Endothelial cell of umbilical vein (primary cell): ENCODE data around the gene STK24. TPM values are rescaled to one million over a fixed set of nuclear protein-coding genes. Genes with fewer than 3 reads are reported as not detected.

Experiments used
- BruUV-seq: library from RNA; stranded (reverse); fragments of 400-500 nt; replicated peaks from 2 replicates; lab custom pipeline; 2021; lab: Mats Ljungman, UMichigan
- CTCF ChIA-PET: fragments of 300-600, 350-600 bp; sonication (Branson Sonifier 250); formaldehyde crosslinking; loops from one replicate; lab custom pipeline; 2021; ENCODE audit warnings: antibody characterized with exemption, inconsistent platforms; lab: Charles Lee
- POLR2A ChIA-PET: fragments of 300-600, 350-600 bp; sonication (Branson Sonifier 250); formaldehyde crosslinking; loops from one replicate; lab custom pipeline; 2021; ENCODE audit warnings: antibody characterized with exemption, inconsistent platforms; lab: Charles Lee
- DNase-seq: peaks from one replicate; pipeline ENCODE4 v3.0.0-alpha.2; 2011; ENCODE audit warnings: low read depth, low spot score
- FAIRE-seq: peaks from 2 replicates; lab custom pipeline; 2011; peaks lifted over from hg19 to GRCh38; lab: Jason Lieb, UNC
- H2AFZ ChIP-seq: 2 replicates; pipeline ENCODE4 v1.6.0; 2012; ENCODE audit warnings: low read depth, low read length, control low read depth, inconsistent platforms
- H3K27ac ChIP-seq: 2 replicates; pipeline ENCODE4 v1.5.1; 2011; ENCODE audit warnings: low read depth, mild to moderate bottlenecking, control low read depth, low read length, moderate library complexity; ENCODE audit not compliant: insufficient read depth
- H3K27me3 ChIP-seq, 2 experiments: 2 replicates each; pipeline versions ENCODE4 v1.6.0 to v1.6.1; 2011; ENCODE audit warnings: low read length in 2 of 2, mixed read lengths in 1 of 2; ENCODE audit not compliant: control insufficient read depth in 2 of 2, insufficient read depth in 2 of 2
- H3K36me3 ChIP-seq, 2 experiments: 2 replicates in 1 of 2; 3 replicates in 1 of 2; pipeline ENCODE4 v1.5.1; 2011; ENCODE audit warnings: low read length in 2 of 2, mild to moderate bottlenecking in 1 of 2, moderate library complexity in 1 of 2; ENCODE audit not compliant: control insufficient read depth in 2 of 2, insufficient read depth in 2 of 2; ENCODE audit errors: extremely low read depth in 1 of 2
- H3K4me1 ChIP-seq: 3 replicates; pipeline ENCODE4 v1.5.1; 2011; ENCODE audit warnings: mild to moderate bottlenecking, low read length; ENCODE audit not compliant: control insufficient read depth, insufficient read depth; ENCODE audit errors: extremely low read depth
- H3K4me2 ChIP-seq: 2 replicates; pipeline ENCODE4 v1.6.1; 2011; ENCODE audit warnings: low read length, control low read depth, mixed read lengths; ENCODE audit not compliant: insufficient read depth
- H3K4me3 ChIP-seq, 3 experiments: fragments of 200-600 bp in 1 of 3; sonication (generic), shearing (Covaris generic) in 1 of 3; replicated peaks in 1 of 3; 2 replicates each; pipeline ENCODE4 v1.5.1; 2011 to 2016; ENCODE audit warnings: control low read depth in 3 of 3, low read length in 3 of 3, mild to moderate bottlenecking in 2 of 3, inconsistent platforms in 1 of 3, low read depth in 1 of 3, moderate library complexity in 1 of 3; ENCODE audit not compliant: insufficient read depth in 1 of 3
- H3K79me2 ChIP-seq: 2 replicates; pipeline ENCODE4 v1.6.0; 2012; ENCODE audit warnings: low read length, inconsistent platforms; ENCODE audit not compliant: control insufficient read depth, insufficient read depth
- H3K9ac ChIP-seq: replicated peaks from 2 replicates; pipeline ENCODE3; 2011; ENCODE audit warnings: low read length, control low read depth; ENCODE audit not compliant: insufficient read depth; ENCODE audit errors: extremely low read depth
- H3K9me1 ChIP-seq: replicated peaks from 3 replicates; pipeline ENCODE4 v1.6.0; 2011; ENCODE audit warnings: mild to moderate bottlenecking, low read length; ENCODE audit not compliant: control insufficient read depth, insufficient read depth; ENCODE audit errors: extremely low read depth
- H3K9me3 ChIP-seq: replicated peaks from 2 replicates; pipeline ENCODE4 v1.5.1; 2012; ENCODE audit warnings: low read length, inconsistent platforms; ENCODE audit not compliant: control insufficient read depth, insufficient read depth
- H4K20me1 ChIP-seq: replicated peaks from 2 replicates; pipeline ENCODE3; 2011; ENCODE audit warnings: mild to moderate bottlenecking, low read length; ENCODE audit not compliant: control insufficient read depth, insufficient read depth; ENCODE audit errors: extremely low read depth
- CTCF ChIP-seq, 2 donors: IDR thresholded peaks; 1 replicate in 1 of 2; 2 replicates in 1 of 2; pipeline ENCODE4 v1.5.1; 2011; ENCODE audit warnings: low read length in 2 of 2, mild to moderate bottlenecking in 2 of 2, moderate library complexity in 2 of 2, control low read depth in 1 of 2, inconsistent platforms in 1 of 2, low read depth in 1 of 2; ENCODE audit not compliant: insufficient read depth in 1 of 2; ENCODE audit errors: extremely low read depth in 1 of 2
- EZH2 ChIP-seq: IDR thresholded peaks from 2 replicates; pipeline ENCODE4 v1.6.1; 2012; ENCODE audit warnings: borderline replicate concordance, low read depth, mild to moderate bottlenecking, moderate library complexity, low read length, inconsistent platforms; ENCODE audit not compliant: severe bottlenecking
- FOS ChIP-seq: IDR thresholded peaks from 2 replicates; pipeline ENCODE4 v1.6.1; 2011; ENCODE audit warnings: mild to moderate bottlenecking, low read length, moderate library complexity, borderline replicate concordance; ENCODE audit not compliant: insufficient read depth
- GATA2 ChIP-seq: IDR thresholded peaks from 2 replicates; pipeline ENCODE4 v1.7.0; 2011; ENCODE audit warnings: low read depth, mild to moderate bottlenecking, moderate library complexity, mixed read lengths, low read length; ENCODE audit not compliant: insufficient read length, insufficient read depth
- JUN ChIP-seq: IDR thresholded peaks from 2 replicates; pipeline ENCODE4 v1.6.1; 2011; ENCODE audit warnings: borderline replicate concordance, low read depth; ENCODE audit not compliant: insufficient read length, insufficient read depth
- MAX ChIP-seq: IDR thresholded peaks from 2 replicates; pipeline ENCODE4 v1.6.1; 2011; ENCODE audit not compliant: insufficient read depth, insufficient read length
- MYC ChIP-seq: IDR thresholded peaks from one replicate; pipeline ENCODE4 v1.6.1; 2011; ENCODE audit warnings: mild to moderate bottlenecking, low read depth, low read length
- POLR2A ChIP-seq: IDR thresholded peaks from 2 replicates; pipeline ENCODE4 v1.6.1; 2012; ENCODE audit warnings: low read depth, mild to moderate bottlenecking, control low read depth, low read length
- POLR2AphosphoS5 ChIP-seq: IDR thresholded peaks from 2 replicates; pipeline ENCODE4 v1.6.1; 2012; ENCODE audit warnings: low read depth, mild to moderate bottlenecking, control low read depth, low read length, moderate library complexity; ENCODE audit not compliant: insufficient read depth
- dilution Hi-C: fragments of 300-500 bp; cut with MboI; formaldehyde crosslinking; loops from one replicate; pipeline ENCODE4 v1.15.0; 2019; ENCODE audit warnings: low sequenced_read_pairs; ENCODE audit not compliant: extremely low pct_ligation_motif_present
- intact Hi-C: fragments of 100-400 bp; cut with micrococcal nuclease; formaldehyde crosslinking; loops from one replicate; pipeline ENCODE4 v1.10.0; 2022
- polyA plus RNA-seq, 4 experiments: library from polyadenylated mRNA; depleted of rRNA in 3 of 4; stranded (reverse) in 3 of 4; unstranded in 1 of 4; fragments of >200 nt; gene quantifications; 2 replicates each; pipeline versions ENCODE4 v1.2.1 to v1.2.3, GENCODE V29; 2011 to 2012; ENCODE audit warnings: missing spikeins in 1 of 4
- total RNA-seq: library from RNA; stranded (reverse); gene quantifications from 2 replicates; pipeline ENCODE4 v1.2.3, GENCODE V29; 2021

Gene STK24
- total and polyA plus RNA-seq, 2 donors (not counting 3 experiments of a cell fraction or from before 2014, with no cell fraction given) = 43.3 to 100 TPM

- H4K20me1 ChIP-seq = no peaks in the 10 kb centered on the region
- H3K9me1 ChIP-seq = no peaks in the 10 kb centered on the region
- TF ChIP-seq EZH2 = no peak
- TF ChIP-seq CTCF (IDR thresholded peaks at IDR 0.05; ENCODE audit: extremely low read depth in 1 of 2, insufficient read depth in 1 of 2, low read depth in 1 of 2, low read length in 2 of 2) = no peak
- no peak for TF ChIP-seq GATA2
- no peak for TF ChIP-seq FOS
- TF ChIP-seq POLR2A = no peak
- no peak for TF ChIP-seq POLR2AphosphoS5
- no peak for TF ChIP-seq MYC
- no peak for TF ChIP-seq MAX
- no peak for TF ChIP-seq JUN
- H3K4me1 ChIP-seq = no peaks in the 10 kb centered on the region
- FAIRE-seq (no peak), DNase-seq (no peak)
- H3K9ac ChIP-seq = no peak overlapping the region
- no TSS peak for BruUV-seq
- H3K79me2 ChIP-seq = no peaks in the 10 kb centered on the region
- H3K36me3 ChIP-seq = peaks cover 4 to 32% of the 10 kb centered on the region in 2 experiments
- H3K9me3 ChIP-seq = no peaks in the 10 kb centered on the region
- dilution Hi-C loops (loop anchor here (25.0 kb wide), 1 partner anchor 214 kb away; no protein-coding TSS in a partner anchor), intact Hi-C loops (loop anchor here (5.0 kb wide), 1 partner anchor 591 kb away; no protein-coding TSS in a partner anchor)
- ChIA-PET POLR2A (no interaction called here), CTCF (interaction anchor here (0.6 to 4.8 kb wide), 14 partner anchors 8 to 300 kb away, joined by 3 to 150 read pairs (median 5); no protein-coding TSS in a partner anchor)
- no peaks in the 10 kb centered on the region for H3K27me3 ChIP-seq
- no peak overlapping the region for H3K27ac ChIP-seq
- H3K4me3 ChIP-seq = no peak overlapping the region
- H2AFZ ChIP-seq = no peak overlapping the region
- no peak overlapping the region for H3K4me2 ChIP-seq
These were observed 128.3 kb downstream of the STK24 start for GRCh38 chr13:98448642-98448928.
